ENCODE data around the gene IDUA.

IDUA gene

GRCh38 chr4:963276-964225 lies 23.3 kb upstream of the IDUA start:
- H4K8ac ChIP-seq (ENCODE audit: low read length), result no peak overlapping the region
- H3K36me3 ChIP-seq (ENCODE audit: control insufficient read depth in 1 of 2, insufficient read depth in 2 of 2, low read depth in 1 of 2, low read length in 2 of 2), result peaks cover 67 to 99% of the 10 kb centered on the region in 2 experiments
- 95% methylated on average over 36 of the region's 39 CpGs for WGBS

GRCh38 chr4:964346-965025 lies 22.4 kb upstream of the IDUA start:
- Histone ChIP-seq H3K9me3 (ENCODE audit: control insufficient read depth, low read length) (no peaks in the 10 kb centered on the region), H3K27me3 (ENCODE audit: control insufficient read depth in 1 of 2, insufficient read depth in 1 of 2, low read length in 2 of 2) (no peaks in the 10 kb centered on the region), H2AFZ (ENCODE audit: low read depth, low read length) (no peak overlapping the region), H3K4me2 (ENCODE audit: low read length, poor library complexity, severe bottlenecking) (no peak overlapping the region), H3K14ac (ENCODE audit: low read length in 2 of 2) (no peak overlapping the region), H3K4ac (ENCODE audit: low read depth in 1 of 2, low read length in 2 of 2) (no peak overlapping the region), H4K8ac (ENCODE audit: low read length) (no peak overlapping the region), H3K4me1 (ENCODE audit: control insufficient read depth, insufficient read depth, low read depth, low read length) (peaks cover 22% of the 10 kb centered on the region), H2BK5ac (ENCODE audit: low read depth, low read length, poor library complexity, severe bottlenecking) (no peak overlapping the region), H3K23ac (ENCODE audit: low read length in 2 of 2) (no peak overlapping the region), H2BK12ac (ENCODE audit: low read length in 2 of 2) (no peak overlapping the region), H3K27ac (ENCODE audit: low read length, poor library complexity, severe bottlenecking) (no peak overlapping the region), H3K18ac (ENCODE audit: low read depth in 1 of 2, low read length in 2 of 2) (no peak overlapping the region), H2BK15ac (ENCODE audit: low read depth, poor library complexity, severe bottlenecking) (no peak overlapping the region), H2AK5ac (ENCODE audit: low read length, severe bottlenecking) (no peak overlapping the region), H3K79me1 (replicated peaks; ENCODE audit: low read length, poor library complexity, severe bottlenecking) (peaks cover 8% of the 10 kb centered on the region), H3K9ac (ENCODE audit: low read length) (no peak overlapping the region), H4K91ac (ENCODE audit: low read length) (no peak overlapping the region), H3K4me3 (ENCODE audit: insufficient read depth in 1 of 2, low read depth in 1 of 2, low read length in 2 of 2) (no peak overlapping the region), H2BK120ac (ENCODE audit: low read depth, low read length) (no peak overlapping the region), H3K36me3 (ENCODE audit: control insufficient read depth in 1 of 2, insufficient read depth in 2 of 2, low read depth in 1 of 2, low read length in 2 of 2) (peaks cover 58 to 96% of the 10 kb centered on the region in 2 experiments)
- DNase-seq, result no peak
- 96% methylated on average over 21 of the region's 23 CpGs for WGBS

More at GRCh38 chr4:963276-964225, 23.3 kb upstream of the IDUA start:
- Histone ChIP-seq H3K23ac (ENCODE audit: low read length in 2 of 2) (no peak overlapping the region), H3K9me3 (ENCODE audit: control insufficient read depth, low read length) (no peaks in the 10 kb centered on the region), H3K27ac (ENCODE audit: low read length, poor library complexity, severe bottlenecking) (no peak overlapping the region), H3K79me1 (replicated peaks; ENCODE audit: low read length, poor library complexity, severe bottlenecking) (peaks cover 4% of the 10 kb centered on the region), H2BK12ac (ENCODE audit: low read length in 2 of 2) (no peak overlapping the region), H2BK120ac (ENCODE audit: low read depth, low read length) (no peak overlapping the region), H4K91ac (ENCODE audit: low read length) (no peak overlapping the region), H3K4me3 (ENCODE audit: insufficient read depth in 1 of 2, low read depth in 1 of 2, low read length in 2 of 2) (no peak overlapping the region), H3K4me2 (ENCODE audit: low read length, poor library complexity, severe bottlenecking) (no peak overlapping the region), H3K9ac (ENCODE audit: low read length) (no peak overlapping the region), H3K27me3 (ENCODE audit: control insufficient read depth in 1 of 2, insufficient read depth in 1 of 2, low read length in 2 of 2) (no peaks in the 10 kb centered on the region), H2BK5ac (ENCODE audit: low read depth, low read length, poor library complexity, severe bottlenecking) (no peak overlapping the region), H2AK5ac (ENCODE audit: low read length, severe bottlenecking) (no peak overlapping the region), H3K4ac (ENCODE audit: low read depth in 1 of 2, low read length in 2 of 2) (no peak overlapping the region), H3K4me1 (ENCODE audit: control insufficient read depth, insufficient read depth, low read depth, low read length) (peaks cover 21% of the 10 kb centered on the region), H2BK15ac (ENCODE audit: low read depth, poor library complexity, severe bottlenecking) (no peak overlapping the region), H3K18ac (ENCODE audit: low read depth in 1 of 2, low read length in 2 of 2) (no peak overlapping the region), H2AFZ (ENCODE audit: low read depth, low read length) (no peak overlapping the region), H3K14ac (ENCODE audit: low read length in 2 of 2) (no peak overlapping the region)
- no peak for DNase-seq

GRCh38 chr4:965048-965765 lies 21.6 kb upstream of the IDUA start:
- no peak overlapping the region for H2AFZ ChIP-seq (ENCODE audit: low read depth, low read length)
- H3K14ac ChIP-seq (ENCODE audit: low read length in 2 of 2), result no peak overlapping the region
- no peak overlapping the region for H2BK5ac ChIP-seq (ENCODE audit: low read depth, low read length, poor library complexity, severe bottlenecking)
- H3K4me2 ChIP-seq (ENCODE audit: low read length, poor library complexity, severe bottlenecking), result no peak overlapping the region
- peaks cover 10% of the 10 kb centered on the region for H3K79me1 ChIP-seq (replicated peaks; ENCODE audit: low read length, poor library complexity, severe bottlenecking)
- peaks cover 52 to 93% of the 10 kb centered on the region in 2 experiments for H3K36me3 ChIP-seq (ENCODE audit: control insufficient read depth in 1 of 2, insufficient read depth in 2 of 2, low read depth in 1 of 2, low read length in 2 of 2)
- H3K9ac ChIP-seq (ENCODE audit: low read length), result no peak overlapping the region
- no peak overlapping the region for H3K23ac ChIP-seq (ENCODE audit: low read length in 2 of 2)
- no peak overlapping the region for H4K91ac ChIP-seq (ENCODE audit: low read length)
- no peak overlapping the region for H2BK12ac ChIP-seq (ENCODE audit: low read length in 2 of 2)
- H3K4ac ChIP-seq (ENCODE audit: low read depth in 1 of 2, low read length in 2 of 2), result no peak overlapping the region
- H3K4me1 ChIP-seq (ENCODE audit: control insufficient read depth, insufficient read depth, low read depth, low read length), result peaks cover 21% of the 10 kb centered on the region
- H3K27ac ChIP-seq (ENCODE audit: low read length, poor library complexity, severe bottlenecking), result no peak overlapping the region
- H4K8ac ChIP-seq (ENCODE audit: low read length), result no peak overlapping the region
- DNase-seq, result no peak
- WGBS, result 91% methylated on average over 26 of the region's 26 CpGs
- no peak overlapping the region for H2BK15ac ChIP-seq (ENCODE audit: low read depth, poor library complexity, severe bottlenecking)
- H3K27me3 ChIP-seq (ENCODE audit: control insufficient read depth in 1 of 2, insufficient read depth in 1 of 2, low read length in 2 of 2), result no peaks in the 10 kb centered on the region
- H3K9me3 ChIP-seq (ENCODE audit: control insufficient read depth, low read length), result no peaks in the 10 kb centered on the region
- no peak overlapping the region for H3K18ac ChIP-seq (ENCODE audit: low read depth in 1 of 2, low read length in 2 of 2)
- no peak overlapping the region for H2AK5ac ChIP-seq (ENCODE audit: low read length, severe bottlenecking)
- H2BK120ac ChIP-seq (ENCODE audit: low read depth, low read length), result no peak overlapping the region
- H3K4me3 ChIP-seq (ENCODE audit: insufficient read depth in 1 of 2, low read depth in 1 of 2, low read length in 2 of 2), result no peak overlapping the region

- no peak overlapping the region for H3K14ac ChIP-seq (ENCODE audit: low read length in 2 of 2)
- peaks cover 50 to 93% of the 10 kb centered on the region in 2 experiments for H3K36me3 ChIP-seq (ENCODE audit: control insufficient read depth in 1 of 2, insufficient read depth in 2 of 2, low read depth in 1 of 2, low read length in 2 of 2)
- H3K18ac ChIP-seq (ENCODE audit: low read depth in 1 of 2, low read length in 2 of 2), result no peak overlapping the region
- no peaks in the 10 kb centered on the region for H3K9me3 ChIP-seq (ENCODE audit: control insufficient read depth, low read length)
- no peak for DNase-seq
- no peak overlapping the region for H3K4ac ChIP-seq (ENCODE audit: low read depth in 1 of 2, low read length in 2 of 2)
- H2BK12ac ChIP-seq (ENCODE audit: low read length in 2 of 2), result no peak overlapping the region
- H3K27ac ChIP-seq (ENCODE audit: low read length, poor library complexity, severe bottlenecking), result no peak overlapping the region
- no peak overlapping the region for H4K8ac ChIP-seq (ENCODE audit: low read length)
- H2AFZ ChIP-seq (ENCODE audit: low read depth, low read length), result no peak overlapping the region
- H3K9ac ChIP-seq (ENCODE audit: low read length), result no peak overlapping the region
- H3K23ac ChIP-seq (ENCODE audit: low read length in 2 of 2), result no peak overlapping the region
- H2BK5ac ChIP-seq (ENCODE audit: low read depth, low read length, poor library complexity, severe bottlenecking), result no peak overlapping the region
- H3K4me2 ChIP-seq (ENCODE audit: low read length, poor library complexity, severe bottlenecking), result no peak overlapping the region
- no peak overlapping the region for H2BK120ac ChIP-seq (ENCODE audit: low read depth, low read length)
- no peak overlapping the region for H2AK5ac ChIP-seq (ENCODE audit: low read length, severe bottlenecking)
- H3K4me3 ChIP-seq (ENCODE audit: insufficient read depth in 1 of 2, low read depth in 1 of 2, low read length in 2 of 2), result no peak overlapping the region
- no peak overlapping the region for H4K91ac ChIP-seq (ENCODE audit: low read length)
- H2BK15ac ChIP-seq (ENCODE audit: low read depth, poor library complexity, severe bottlenecking), result no peak overlapping the region
- H3K79me1 ChIP-seq (replicated peaks; ENCODE audit: low read length, poor library complexity, severe bottlenecking), result peaks cover 16% of the 10 kb centered on the region
- no peaks in the 10 kb centered on the region for H3K27me3 ChIP-seq (ENCODE audit: control insufficient read depth in 1 of 2, insufficient read depth in 1 of 2, low read length in 2 of 2)
- peaks cover 22% of the 10 kb centered on the region for H3K4me1 ChIP-seq (ENCODE audit: control insufficient read depth, insufficient read depth, low read depth, low read length)
- WGBS, result 91% methylated on average over 21 of the region's 21 CpGs
These were observed 21.1 kb upstream of the IDUA start for GRCh38 chr4:965766-966134.

Data from mesenchymal stem cell (in vitro differentiated cells and primary cell).